IMR-90 (cell line): Measurements from ENCODE around the gene CRACR2B. TPM values are rescaled to one million over a fixed set of nuclear protein-coding genes. Genes with fewer than 3 reads are reported as not detected.

Source experiments
- ATAC-seq: fragments of 200-7000 bp; cut with Tn5 transposase; 2 replicates; pipeline ENCODE4 v1.9.1; 2020; ENCODE audit warnings: low read depth, mild to moderate bottlenecking, moderate library complexity
- BruUV-seq: library from RNA; stranded (reverse); fragments of 400-500 nt; replicated peaks from 2 replicates; lab custom pipeline; 2021; lab: Mats Ljungman, UMichigan
- CTCF ChIA-PET: fragments of 300-600 bp; formaldehyde crosslinking; extraction: SDS; loops from one replicate; lab custom pipeline; 2021; ENCODE audit warnings: antibody characterized with exemption; lab: Yijun Ruan, JAX
- POLR2A ChIA-PET: fragments of 300-600 bp; sonication (Branson Sonifier 250); formaldehyde crosslinking; loops from one replicate; lab custom pipeline; 2022; ENCODE audit warnings: antibody characterized with exemption; ENCODE audit not compliant: unreplicated experiment; lab: Charles Lee
- DNase-seq: peaks from one replicate; pipeline ENCODE4 v3.0.0; 2013
- H2AFZ ChIP-seq: replicated peaks from 2 replicates; pipeline ENCODE3; 2013; ENCODE audit warnings: low read length, mild to moderate bottlenecking; ENCODE audit not compliant: poor library complexity
- H2AK5ac ChIP-seq: 2 replicates; pipeline ENCODE4 v1.6.1; 2013; ENCODE audit warnings: low read depth, low read length, inconsistent platforms
- H2AK9ac ChIP-seq: replicated peaks from 2 replicates; pipeline ENCODE3; 2013; ENCODE audit warnings: mild to moderate bottlenecking, low read depth, low read length, moderate library complexity; ENCODE audit not compliant: poor library complexity
- H2BK120ac ChIP-seq: 2 replicates; pipeline ENCODE4 v1.6.1; 2013; ENCODE audit warnings: low read depth, low read length, inconsistent platforms
- H2BK15ac ChIP-seq: 3 replicates; pipeline ENCODE4 v1.6.1; 2013; ENCODE audit warnings: low read depth, low read length, inconsistent platforms
- H2BK20ac ChIP-seq: 2 replicates; pipeline ENCODE4 v1.6.1; 2013; ENCODE audit warnings: low read depth, mild to moderate bottlenecking, inconsistent platforms, low read length, moderate library complexity
- H2BK5ac ChIP-seq: 2 replicates; pipeline ENCODE4 v1.6.1; 2013; ENCODE audit warnings: mild to moderate bottlenecking, low read depth, low read length, inconsistent platforms; ENCODE audit not compliant: poor library complexity, severe bottlenecking
- H3K14ac ChIP-seq: replicated peaks from 2 replicates; pipeline ENCODE4 v1.6.1; 2013; ENCODE audit warnings: low read depth, low read length, inconsistent platforms
- H3K18ac ChIP-seq: 2 replicates; pipeline ENCODE4 v1.6.1; 2013; ENCODE audit warnings: low read depth, low read length, control low read depth
- H3K23ac ChIP-seq: 2 replicates; pipeline ENCODE4 v1.6.1; 2013; ENCODE audit warnings: low read depth, low read length, inconsistent platforms
- H3K27ac ChIP-seq: 2 replicates; pipeline ENCODE4 v1.5.1; 2013; ENCODE audit warnings: mild to moderate bottlenecking, control low read depth, low read length; ENCODE audit not compliant: insufficient read depth
- H3K27me3 ChIP-seq: 2 replicates; pipeline ENCODE4 v1.6.1; 2013; ENCODE audit warnings: low read length; ENCODE audit not compliant: control insufficient read depth, insufficient read depth
- H3K36me3 ChIP-seq: 2 replicates; pipeline ENCODE4 v1.6.1; 2013; ENCODE audit warnings: low read length, mixed read lengths; ENCODE audit not compliant: control insufficient read depth, insufficient read depth
- H3K4ac ChIP-seq: 2 replicates; pipeline ENCODE4 v1.6.1; 2013; ENCODE audit warnings: low read depth, low read length, inconsistent platforms
- H3K4me1 ChIP-seq: 2 replicates; pipeline ENCODE4 v1.6.1; 2013; ENCODE audit warnings: low read length, mixed read lengths; ENCODE audit not compliant: control insufficient read depth, insufficient read depth
- H3K4me2 ChIP-seq: 2 replicates; pipeline ENCODE4 v1.6.1; 2013; ENCODE audit warnings: low read depth, mild to moderate bottlenecking, control low read depth, low read length, moderate library complexity
- H3K4me3 ChIP-seq: 2 replicates; pipeline ENCODE4 v1.5.1; 2013; ENCODE audit warnings: low read depth, mild to moderate bottlenecking, control low read depth, low read length, moderate library complexity; ENCODE audit not compliant: insufficient read depth
- H3K56ac ChIP-seq: 2 replicates; pipeline ENCODE4 v1.6.1; 2013; ENCODE audit warnings: low read length, inconsistent platforms; ENCODE audit not compliant: insufficient read depth; ENCODE audit errors: extremely low read depth
- H3K79me1 ChIP-seq, 2 experiments: 2 replicates each; pipeline ENCODE4 v1.6.1; 2013; ENCODE audit warnings: low read length in 2 of 2, inconsistent platforms in 1 of 2, low read depth in 1 of 2
- H3K9ac ChIP-seq: 2 replicates; pipeline ENCODE4 v1.6.1; 2013; ENCODE audit warnings: low read depth, low read length, control low read depth
- H3K9me1 ChIP-seq: 2 replicates; pipeline ENCODE4 v1.6.1; 2013; ENCODE audit warnings: low read length, inconsistent platforms; ENCODE audit not compliant: insufficient read depth
- H3K9me3 ChIP-seq: 2 replicates; pipeline ENCODE4 v1.6.1; 2013; ENCODE audit warnings: low read length; ENCODE audit not compliant: control insufficient read depth, insufficient read depth
- H4K20me1 ChIP-seq: 2 replicates; pipeline ENCODE4 v1.6.1; 2013; ENCODE audit warnings: low read length, inconsistent platforms; ENCODE audit not compliant: insufficient read depth
- H4K5ac ChIP-seq: 2 replicates; pipeline ENCODE4 v1.6.1; 2013; ENCODE audit warnings: mild to moderate bottlenecking, low read depth, low read length, control low read depth
- H4K8ac ChIP-seq, 2 experiments: 2 replicates each; pipeline ENCODE4 v1.6.1; 2013; ENCODE audit warnings: low read depth in 2 of 2, low read length in 2 of 2, control low read depth in 1 of 2, inconsistent platforms in 1 of 2
- H4K91ac ChIP-seq: 2 replicates; pipeline ENCODE4 v1.6.1; 2013; ENCODE audit warnings: low read depth, low read length, inconsistent platforms; ENCODE audit not compliant: insufficient read depth
- BHLHE40 ChIP-seq: fragments of 150-350 bp; IDR thresholded peaks from 2 replicates; pipeline ENCODE4 v1.6.1; 2016; ENCODE audit warnings: mild to moderate bottlenecking, low read depth, low read length
- CEBPB ChIP-seq: IDR thresholded peaks from 2 replicates; pipeline ENCODE4 v1.6.1; 2012; ENCODE audit warnings: low read depth, low read length, improper control_type of control experiment
- CHD1 ChIP-seq: IDR thresholded peaks from 2 replicates; pipeline ENCODE4 v1.6.1; 2012; ENCODE audit warnings: low read depth, low read length, improper control_type of control experiment
- CTCF ChIP-seq: conservative IDR thresholded peaks from 2 replicates; pipeline ENCODE4 v1.5.1; 2012; ENCODE audit warnings: mild to moderate bottlenecking, low read depth, low read length, improper control_type of control experiment
- ELK1 ChIP-seq: fragments of 150-350 bp; IDR thresholded peaks from 2 replicates; pipeline ENCODE4 v1.6.1; 2016; ENCODE audit warnings: low read depth, mild to moderate bottlenecking, low read length, moderate library complexity, borderline replicate concordance
- FOS ChIP-seq: fragments of 150-350 bp; IDR thresholded peaks from 2 replicates; pipeline ENCODE4 v1.6.1; 2016; ENCODE audit warnings: low read depth, low read length
- MAFK ChIP-seq: IDR thresholded peaks from 2 replicates; pipeline ENCODE4 v1.6.1; 2012; ENCODE audit warnings: low read depth, low read length, improper control_type of control experiment
- MAZ ChIP-seq: IDR thresholded peaks from 2 replicates; pipeline ENCODE4 v1.6.1; 2012; ENCODE audit warnings: low read depth, mild to moderate bottlenecking, low read length, improper control_type of control experiment, moderate library complexity, borderline replicate concordance
- MXI1 ChIP-seq: IDR thresholded peaks from 2 replicates; pipeline ENCODE4 v1.6.1; 2012; ENCODE audit warnings: low read depth, mild to moderate bottlenecking, low read length, moderate library complexity, borderline replicate concordance
- NFE2L2 ChIP-seq: fragments of 150-350 bp; IDR thresholded peaks from 2 replicates; pipeline ENCODE4 v1.6.1; 2016; ENCODE audit warnings: low read depth, mild to moderate bottlenecking, low read length
- POLR2A ChIP-seq: IDR thresholded peaks from 2 replicates; pipeline ENCODE4 v1.6.1; 2012; ENCODE audit warnings: mild to moderate bottlenecking, low read depth, low read length
- RAD21 ChIP-seq: IDR thresholded peaks from 2 replicates; pipeline ENCODE4 v1.6.1; 2012; ENCODE audit warnings: low read length, improper control_type of control experiment
- RCOR1 ChIP-seq: IDR thresholded peaks from 2 replicates; pipeline ENCODE4 v1.6.1; 2012; ENCODE audit warnings: mild to moderate bottlenecking, low read length, improper control_type of control experiment; ENCODE audit not compliant: insufficient replicate concordance
- RFX5 ChIP-seq: IDR thresholded peaks from 2 replicates; pipeline ENCODE4 v1.8.0; 2012; ENCODE audit warnings: low read depth, mild to moderate bottlenecking, low read length, moderate library complexity
- SMC3 ChIP-seq: fragments of 150-350 bp; IDR thresholded peaks from 2 replicates; pipeline ENCODE4 v1.6.1; 2016; ENCODE audit warnings: low read depth, mild to moderate bottlenecking, antibody characterized with exemption, low read length, moderate library complexity
- USF2 ChIP-seq: fragments of 150-350 bp; IDR thresholded peaks from 2 replicates; pipeline ENCODE4 v1.6.1; 2017; ENCODE audit warnings: mild to moderate bottlenecking, antibody characterized with exemption, low read length, low read depth
- WGBS, 2 experiments: methylation state at CpG; one replicate each; pipeline versions ENCODE4 v1.1.5 to v1.1.7; 2013; ENCODE audit warnings: missing lambda C conversion rate in 2 of 2; ENCODE audit not compliant: insufficient read length in 1 of 2; ENCODE audit errors: extremely low coverage in 2 of 2; 5-methylcytosine and 5-hydroxymethylcytosine counted together
- dilution Hi-C: fragments of 300-500 bp; cut with HindIII; formaldehyde crosslinking; loops from one replicate; pipeline ENCODE4 v1.14.3; 2018; ENCODE audit warnings: low sequenced_read_pairs; ENCODE audit not compliant: unreplicated experiment
- in situ Hi-C: fragments of 300-500 bp; cut with MboI; formaldehyde crosslinking; loops from 3 replicates; pipeline ENCODE4 v1.14.3; 2019; ENCODE audit warnings: low sequenced_read_pairs, inconsistent platforms, mixed read lengths
- intact Hi-C: fragments of 100-400 bp; cut with micrococcal nuclease; formaldehyde crosslinking; loops from 2 replicates; pipeline ENCODE4 v1.10.0; 2022
- polyA plus RNA-seq, 3 experiments: library from polyadenylated mRNA; depleted of rRNA; stranded (reverse); fragments of >200 nt; gene quantifications; 2 replicates each; pipeline ENCODE4 v1.2.3, GENCODE V29; 2012; ENCODE audit warnings: low replicate concordance in 1 of 3
- total RNA-seq: library from RNA; depleted of rRNA; stranded (reverse); fragments of >200 nt; gene quantifications from 2 replicates; pipeline ENCODE4 v1.2.3, GENCODE V29; 2012

CRACR2B gene
- total and polyA plus RNA-seq, 2 of the 4 experiments (the other 2 are of a cell fraction): 0.54 to 2.5 TPM

GRCh38 chr11:852762-853161, 25.0 kb downstream of the CRACR2B start:
- dilution Hi-C loops: no loop called here
- Histone ChIP-seq H3K14ac (no peak overlapping the region), H3K27ac (no peak overlapping the region), H3K18ac (no peak overlapping the region), H3K23ac (no peak overlapping the region), H4K91ac (no peak overlapping the region), H2AFZ (no peak overlapping the region), H3K36me3 (peaks cover 17% of the 10 kb centered on the region), H3K9ac (no peak overlapping the region), H4K20me1 (peaks cover 71% of the 10 kb centered on the region), H4K8ac (no peak overlapping the region), H2BK20ac (no peak overlapping the region), H2AK9ac (no peak overlapping the region), H2AK5ac (no peak overlapping the region), H4K5ac (no peak overlapping the region), H3K9me3 (no peaks in the 10 kb centered on the region), H2BK15ac (no peak overlapping the region), H3K27me3 (no peaks in the 10 kb centered on the region), H3K4me3 (no peak overlapping the region), H3K9me1 (no peaks in the 10 kb centered on the region), H3K4me2 (no peak overlapping the region), H2BK5ac (no peak overlapping the region), H3K4ac (no peak overlapping the region), H3K4me1 (peaks cover 18% of the 10 kb centered on the region), H2BK120ac (no peak overlapping the region), H3K56ac (no peak overlapping the region), H3K79me1 (peaks cover 9 to 83% of the 10 kb centered on the region in 2 experiments)
- POLR2A ChIA-PET: no interaction called here
- in situ Hi-C loops: no loop called here
- DNase-seq (no peak), ATAC-seq (no peak)
- BruUV-seq: no TSS peak
- CTCF ChIA-PET: no interaction called here
- intact Hi-C loops: no loop called here
- TF ChIP-seq MAFK (no peak), RCOR1 (no peak), POLR2A (no peak), BHLHE40 (no peak), RAD21 (no peak), MAZ (no peak), CEBPB (no peak), NFE2L2 (no peak), CTCF (no peak), CHD1 (no peak), USF2 (no peak), MXI1 (no peak), RFX5 (no peak), SMC3 (no peak), FOS (no peak), ELK1 (no peak)
- 95% methylated on average over 7 of the region's 15 CpGs; no CpG with 5 or more reads in 1 of the 2 experiments for WGBS, 2 experiments
